Neural cell (in vitro differentiated cells): ENCODE measurements around the gene MRPL24.

ENCODE experiments used
- CTCF ChIP-seq: fragments of 450-650 bp; IDR thresholded peaks from 2 replicates; pipeline ENCODE4 v1.5.1; 2014; ENCODE audit warnings: antibody characterized with exemption, mild to moderate bottlenecking, moderate library complexity; ENCODE audit not compliant: poor library complexity, severe bottlenecking
- EP300 ChIP-seq: fragments of 450-650 bp; conservative IDR thresholded peaks from 2 replicates; pipeline ENCODE4 v1.6.1; 2014; ENCODE audit warnings: antibody characterized with exemption, mild to moderate bottlenecking, moderate library complexity; ENCODE audit not compliant: poor library complexity, severe bottlenecking
- EZH2 ChIP-seq: fragments of 200-600, 300-800 bp; shearing (Covaris generic), sonication (generic); IDR thresholded peaks from 2 replicates; pipeline ENCODE4 v1.6.1; 2014; ENCODE audit warnings: antibody characterized with exemption, low read length, borderline replicate concordance, mild to moderate bottlenecking; ENCODE audit not compliant: insufficient read depth, poor library complexity, severe bottlenecking
- RAD21 ChIP-seq: fragments of 450-650 bp; conservative IDR thresholded peaks from 2 replicates; pipeline ENCODE4 v1.6.1; 2014; ENCODE audit warnings: antibody characterized with exemption, mild to moderate bottlenecking, moderate library complexity
- REST ChIP-seq: IDR thresholded peaks from 2 replicates; pipeline ENCODE4 v1.6.1; 2012; ENCODE audit warnings: borderline replicate concordance
- TAF1 ChIP-seq: IDR thresholded peaks from 2 replicates; pipeline ENCODE4 v1.6.1; 2012; ENCODE audit warnings: low read depth

GRCh38 chr1:156776942-156777341, 36.1 kb upstream of the MRPL24 start:
- TF ChIP-seq RAD21 = no peak
- no peak for TF ChIP-seq EP300
- no peak for TF ChIP-seq CTCF
- TF ChIP-seq REST = no peak
- TF ChIP-seq TAF1 = no peak
- no peak for TF ChIP-seq EZH2
